Neural cell (in vitro differentiated cells): ENCODE data around the gene SH3PXD2B. TPM values are rescaled to one million over a fixed set of nuclear protein-coding genes. Genes with fewer than 3 reads are reported as not detected.

Experiments
- H2AFZ ChIP-seq: fragments of 200-600, 300-800 bp; sonication (generic), shearing (Covaris generic); 2 replicates; pipeline ENCODE4 v1.6.0; 2014; ENCODE audit warnings: low read depth, mild to moderate bottlenecking, antibody characterized with exemption, low read length, moderate library complexity
- H3F3A ChIP-seq: fragments of 200-600 bp; shearing (Covaris generic); 2 replicates; pipeline ENCODE4 v1.6.1; 2016; ENCODE audit warnings: mild to moderate bottlenecking, moderate library complexity, mixed read lengths, antibody characterized with exemption, low read length; ENCODE audit not compliant: insufficient read depth, poor library complexity, severe bottlenecking
- H3K27ac ChIP-seq: fragments of 200-600, 300-800 bp; sonication (generic), shearing (Covaris generic); 2 replicates; pipeline ENCODE4 v1.5.1; 2014; ENCODE audit warnings: mild to moderate bottlenecking, low read length, moderate library complexity
- H3K27me3 ChIP-seq: fragments of 300-800, 200-600 bp; sonication (generic), shearing (Covaris generic); 2 replicates; pipeline ENCODE4 v1.6.0; 2014; ENCODE audit warnings: mild to moderate bottlenecking, low read depth, low read length, moderate library complexity; ENCODE audit not compliant: insufficient read depth
- H3K36me3 ChIP-seq: fragments of 300-800, 200-600 bp; sonication (generic), shearing (Covaris generic); 2 replicates; pipeline ENCODE4 v1.5.1; 2014; ENCODE audit warnings: mild to moderate bottlenecking, antibody characterized with exemption, low read length, moderate library complexity; ENCODE audit not compliant: insufficient read depth
- H3K4me2 ChIP-seq: fragments of 300-800, 200-600 bp; sonication (generic), shearing (Covaris generic); 2 replicates; pipeline ENCODE4 v1.6.0; 2014; ENCODE audit warnings: mild to moderate bottlenecking, low read length
- H3K4me3 ChIP-seq: fragments of 300-800, 200-600 bp; sonication (generic), shearing (Covaris generic); 2 replicates; pipeline ENCODE4 v1.5.1; 2014; ENCODE audit warnings: mild to moderate bottlenecking, low read length, moderate library complexity
- H3K79me2 ChIP-seq: fragments of 200-600 bp; shearing (Covaris generic); replicated peaks from 2 replicates; pipeline ENCODE4 v1.6.0; 2014; ENCODE audit warnings: mild to moderate bottlenecking, low read length, moderate library complexity; ENCODE audit not compliant: insufficient read depth
- H3K9ac ChIP-seq: fragments of 300-800, 200-600 bp; sonication (generic), shearing (Covaris generic); 2 replicates; pipeline ENCODE4 v1.6.1; 2016; ENCODE audit warnings: mild to moderate bottlenecking, low read length, mixed read lengths
- H3K9me2 ChIP-seq: fragments of 200-600 bp; shearing (Covaris generic); 2 replicates; pipeline ENCODE4 v1.6.1; 2016; ENCODE audit warnings: mild to moderate bottlenecking, low read length, mixed read lengths; ENCODE audit not compliant: insufficient read depth
- H3K9me3 ChIP-seq: fragments of 200-600, 300-800 bp; sonication (generic), shearing (Covaris generic); 2 replicates; pipeline ENCODE4 v1.6.1; 2016; ENCODE audit warnings: mild to moderate bottlenecking, mixed run types, low read length, moderate library complexity, mixed read lengths
- H4K20me1 ChIP-seq: fragments of 200-600 bp; shearing (Covaris generic); 2 replicates; pipeline ENCODE4 v1.6.1; 2016; ENCODE audit warnings: mild to moderate bottlenecking, mixed run types; ENCODE audit not compliant: insufficient read depth
- CTCF ChIP-seq: fragments of 450-650 bp; IDR thresholded peaks from 2 replicates; pipeline ENCODE4 v1.5.1; 2014; ENCODE audit warnings: antibody characterized with exemption, mild to moderate bottlenecking, moderate library complexity; ENCODE audit not compliant: poor library complexity, severe bottlenecking
- EP300 ChIP-seq: fragments of 450-650 bp; conservative IDR thresholded peaks from 2 replicates; pipeline ENCODE4 v1.6.1; 2014; ENCODE audit warnings: antibody characterized with exemption, mild to moderate bottlenecking, moderate library complexity; ENCODE audit not compliant: poor library complexity, severe bottlenecking
- EZH2 ChIP-seq: fragments of 200-600, 300-800 bp; shearing (Covaris generic), sonication (generic); IDR thresholded peaks from 2 replicates; pipeline ENCODE4 v1.6.1; 2014; ENCODE audit warnings: antibody characterized with exemption, low read length, borderline replicate concordance, mild to moderate bottlenecking; ENCODE audit not compliant: insufficient read depth, poor library complexity, severe bottlenecking
- MXI1 ChIP-seq: fragments of 450-650 bp; conservative IDR thresholded peaks from 2 replicates; pipeline ENCODE4 v1.6.1; 2014; ENCODE audit warnings: antibody characterized with exemption, mild to moderate bottlenecking; ENCODE audit not compliant: poor library complexity, severe bottlenecking
- POLR2AphosphoS5 ChIP-seq: IDR thresholded peaks from 2 replicates; pipeline ENCODE4 v1.6.1; 2012
- RAD21 ChIP-seq: fragments of 450-650 bp; conservative IDR thresholded peaks from 2 replicates; pipeline ENCODE4 v1.6.1; 2014; ENCODE audit warnings: antibody characterized with exemption, mild to moderate bottlenecking, moderate library complexity
- REST ChIP-seq: IDR thresholded peaks from 2 replicates; pipeline ENCODE4 v1.6.1; 2012; ENCODE audit warnings: borderline replicate concordance
- SMC3 ChIP-seq: fragments of 450-650 bp; conservative IDR thresholded peaks from 2 replicates; pipeline ENCODE4 v1.6.1; 2014; ENCODE audit warnings: antibody characterized with exemption, mild to moderate bottlenecking, moderate library complexity; ENCODE audit not compliant: poor library complexity
- TAF1 ChIP-seq: IDR thresholded peaks from 2 replicates; pipeline ENCODE4 v1.6.1; 2012; ENCODE audit warnings: low read depth
- polyA plus RNA-seq: library from polyadenylated mRNA; depleted of rRNA; stranded (reverse); fragments of >200 nt; gene quantifications from 2 replicates; pipeline ENCODE4 v1.2.3, GENCODE V29; 2014

SH3PXD2B gene
- polyA plus RNA-seq, 1 donor from 2014 or later = 11.7 TPM

GRCh38 chr5:172356047-172356446 lies 98.3 kb downstream of the SH3PXD2B start:
- Histone ChIP-seq H3K9me3 (no peaks in the 10 kb centered on the region), H3K4me2 (no peak overlapping the region), H3K9me2 (no peaks in the 10 kb centered on the region), H3K9ac (no peak overlapping the region), H3F3A (no peaks in the 10 kb centered on the region), H3K4me3 (no peak overlapping the region), H3K36me3 (peaks cover 7% of the 10 kb centered on the region), H4K20me1 (no peaks in the 10 kb centered on the region), H3K27me3 (no peaks in the 10 kb centered on the region), H3K79me2 (no peaks in the 10 kb centered on the region), H3K27ac (no peak overlapping the region), H2AFZ (no peak overlapping the region)
- TF ChIP-seq CTCF (no peak), EP300 (no peak), MXI1 (no peak), RAD21 (no peak), SMC3 (no peak), REST (no peak), TAF1 (no peak), POLR2AphosphoS5 (no peak), EZH2 (no peak)

GRCh38 chr5:172353846-172354245 lies 100.5 kb downstream of the SH3PXD2B start:
- TF ChIP-seq EP300 (no peak), RAD21 (no peak), SMC3 (no peak), POLR2AphosphoS5 (no peak), REST (no peak), CTCF (no peak), MXI1 (no peak), EZH2 (no peak), TAF1 (no peak)
- Histone ChIP-seq H3K27me3 (no peaks in the 10 kb centered on the region), H3K4me3 (no peak overlapping the region), H3K27ac (no peak overlapping the region), H2AFZ (no peak overlapping the region), H3K4me2 (no peak overlapping the region), H3F3A (no peaks in the 10 kb centered on the region), H3K9ac (no peak overlapping the region), H3K9me3 (no peaks in the 10 kb centered on the region), H3K79me2 (no peaks in the 10 kb centered on the region), H3K36me3 (peaks cover 7% of the 10 kb centered on the region), H3K9me2 (no peaks in the 10 kb centered on the region), H4K20me1 (no peaks in the 10 kb centered on the region)
